Eye (tissue), 1 donor: Measurements from ENCODE around the gene SLC2A13.
"Not testable (repeated sequence)": the region's sequence is repeated elsewhere in the genome, so short reads cannot be mapped to it uniquely, and the experiment has no call there.

Experiments used
- DNase-seq: peaks from one replicate; pipeline ENCODE4 v3.0.0-alpha.2; 2015

SLC2A13 gene

DNA sequence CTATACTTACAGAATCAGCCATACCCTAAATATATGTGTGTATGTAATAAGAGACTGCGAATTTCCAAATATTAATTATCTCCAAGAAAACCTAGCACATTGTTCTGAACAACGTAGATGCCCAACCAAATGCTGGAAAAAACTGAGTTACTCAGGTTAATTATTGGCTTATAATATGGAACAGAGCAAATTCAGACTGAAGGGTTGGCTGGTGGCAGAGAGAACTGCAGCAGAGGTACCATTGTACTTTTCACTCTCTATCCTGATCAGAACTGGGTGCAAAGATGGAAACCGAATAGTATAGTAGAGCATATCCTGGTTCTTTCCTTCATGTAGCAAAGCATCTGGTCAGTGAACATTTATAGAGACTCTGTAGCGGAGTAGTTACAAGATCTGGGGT is 185.7 kb downstream of the SLC2A13 start:
- no peak for DNase-seq

DNA sequence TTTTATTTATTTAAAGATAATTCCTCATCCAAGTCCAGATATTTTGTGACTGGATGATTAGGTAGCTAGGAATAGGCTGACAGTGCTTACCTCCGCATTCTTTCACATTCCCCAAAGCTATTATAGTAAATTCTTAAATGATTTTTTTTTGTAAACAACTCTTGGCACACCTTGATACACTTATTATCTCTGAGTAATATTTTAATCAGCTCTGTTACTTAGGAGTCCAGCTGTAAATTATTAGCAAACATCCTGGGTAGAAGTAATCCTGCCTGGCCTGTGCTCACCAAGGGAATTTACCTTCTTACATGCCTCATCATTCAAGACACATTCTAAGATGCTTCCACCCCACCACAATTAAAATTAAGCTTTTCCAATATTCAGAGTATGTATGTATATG is 186.1 kb downstream of the SLC2A13 start:
- DNase-seq = no peak

DNA sequence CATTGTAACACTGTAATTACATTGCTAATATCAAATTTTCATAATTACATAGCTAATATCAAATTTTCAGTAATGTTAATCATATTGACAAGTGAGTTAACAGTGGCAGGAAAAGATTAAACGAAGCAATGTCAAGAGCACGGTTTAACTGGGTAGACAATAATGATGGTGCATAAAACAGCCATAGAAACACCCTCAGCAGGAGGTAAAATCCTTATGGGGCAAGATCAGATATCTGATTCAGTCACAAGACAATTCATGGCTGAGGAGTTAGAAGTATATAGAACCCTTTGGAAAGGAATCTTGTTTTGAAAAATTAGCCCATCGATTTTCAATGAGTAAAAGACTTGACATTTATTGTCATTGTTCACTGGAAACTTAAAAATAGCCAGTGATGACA is 190.6 kb downstream of the SLC2A13 start:
- DNase-seq = peak; percentile 13

DNA sequence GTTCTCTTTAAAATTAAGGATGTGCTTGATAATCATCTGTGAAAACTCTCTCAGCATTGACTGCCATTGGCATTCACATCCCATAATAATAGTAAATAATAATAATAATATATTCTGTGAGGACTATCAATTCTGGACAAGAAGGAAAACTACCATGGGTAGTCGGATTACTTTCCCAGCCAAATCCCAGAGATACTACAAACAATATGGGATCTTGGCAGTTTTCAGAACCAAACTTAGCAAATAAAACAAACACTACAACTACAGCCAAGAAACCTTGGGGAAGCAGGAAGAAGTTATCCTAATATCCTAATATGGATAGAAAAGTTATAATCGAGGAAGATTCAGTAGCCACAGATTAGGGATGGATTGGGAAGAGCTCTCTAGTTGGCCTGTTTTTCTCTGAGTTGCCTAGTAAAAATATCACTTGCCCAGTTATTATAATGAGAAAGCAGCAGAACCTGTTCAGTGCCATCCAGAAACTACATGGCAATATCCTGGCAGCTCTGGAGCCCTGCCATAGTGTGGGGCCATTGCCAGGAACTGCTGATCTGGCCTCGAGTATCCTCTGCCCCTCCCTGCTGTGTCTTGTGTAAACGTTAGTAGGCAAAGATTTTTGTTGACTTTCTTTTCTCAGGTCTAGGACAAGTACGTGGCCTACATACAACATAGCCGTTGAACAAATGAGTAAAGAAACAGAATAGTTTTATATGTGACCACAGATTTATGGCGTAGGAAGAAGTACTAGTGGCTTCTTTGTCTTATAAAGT is 193.5 kb downstream of the SLC2A13 start:
- DNase-seq = no peak

DNA sequence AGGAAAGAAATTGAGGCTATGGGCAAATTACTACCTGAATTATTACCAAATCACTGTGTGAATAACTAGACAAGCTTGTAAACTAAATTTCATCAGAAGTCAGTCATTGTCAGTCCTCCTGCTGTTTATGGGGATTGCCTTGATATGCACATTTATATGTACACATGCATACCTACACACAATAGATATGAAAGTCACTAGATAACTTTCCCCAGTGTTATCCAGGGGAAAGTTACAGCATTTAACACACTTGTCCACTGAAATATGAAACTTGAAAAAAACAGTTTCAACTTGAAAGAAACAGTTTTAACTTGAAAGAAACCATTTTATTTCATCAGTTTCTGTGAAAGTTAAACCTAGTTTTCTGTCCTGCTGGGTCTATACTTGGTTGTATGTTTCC is 199.6 kb downstream of the SLC2A13 start:
- DNase-seq = no peak

DNA sequence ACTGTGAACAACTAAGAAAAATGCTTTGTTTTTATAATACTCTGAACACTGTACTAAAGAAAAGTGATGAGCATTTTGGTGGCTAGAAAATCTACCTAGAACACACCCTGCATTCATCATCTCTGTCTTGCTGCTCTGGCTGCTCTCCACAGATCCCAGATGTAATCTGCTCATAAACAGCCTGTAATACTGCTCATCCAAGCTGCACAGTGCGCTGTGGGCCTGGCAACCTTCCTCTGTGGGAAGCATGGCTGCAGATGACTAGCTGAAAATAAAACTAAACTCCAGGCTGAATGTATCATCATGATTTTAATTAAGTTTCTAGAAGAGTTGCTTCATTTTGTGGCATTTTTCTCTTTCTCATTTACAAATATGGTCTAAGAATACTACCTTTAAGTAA is 200.7 kb downstream of the SLC2A13 start:
- DNase-seq = peak; percentile 21

DNA sequence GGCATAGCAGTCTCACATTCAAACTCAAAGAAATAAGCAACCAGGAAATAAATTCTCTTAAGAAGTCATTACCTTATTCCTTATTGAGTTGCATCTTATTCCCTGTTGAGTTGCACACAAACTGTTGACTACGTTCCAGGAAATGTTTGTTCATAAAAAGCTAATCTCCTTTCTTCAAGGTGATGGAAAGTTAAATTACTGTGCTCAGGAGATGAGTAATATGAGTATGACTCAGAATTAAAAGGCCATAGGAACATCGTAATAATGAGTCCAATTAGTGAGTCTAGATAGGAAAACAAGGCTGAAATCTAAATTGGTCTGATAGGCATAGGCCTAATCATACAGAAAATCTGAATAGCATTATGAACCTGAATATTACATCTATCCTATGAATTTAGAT is 203.1 kb downstream of the SLC2A13 start:
- no peak for DNase-seq

DNA sequence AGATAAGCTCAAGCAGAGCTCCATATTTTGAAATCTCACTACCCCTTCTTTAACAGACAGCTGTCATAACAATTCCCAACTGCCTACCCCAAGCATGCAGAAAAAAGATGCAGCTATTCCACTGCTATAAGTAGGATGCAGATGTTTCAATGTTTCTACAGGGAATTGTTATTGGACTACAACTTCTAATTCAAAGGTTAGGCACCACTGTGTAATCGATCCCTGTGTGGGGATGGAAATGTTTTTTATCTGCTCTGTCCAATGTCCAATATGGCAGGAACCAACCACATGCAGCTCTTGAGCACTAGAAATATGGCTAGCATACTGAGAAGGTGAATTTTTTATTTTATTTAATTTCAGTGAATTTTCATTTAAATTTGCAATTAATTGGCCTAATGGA is 208.6 kb downstream of the SLC2A13 start:
- no peak for DNase-seq

DNA sequence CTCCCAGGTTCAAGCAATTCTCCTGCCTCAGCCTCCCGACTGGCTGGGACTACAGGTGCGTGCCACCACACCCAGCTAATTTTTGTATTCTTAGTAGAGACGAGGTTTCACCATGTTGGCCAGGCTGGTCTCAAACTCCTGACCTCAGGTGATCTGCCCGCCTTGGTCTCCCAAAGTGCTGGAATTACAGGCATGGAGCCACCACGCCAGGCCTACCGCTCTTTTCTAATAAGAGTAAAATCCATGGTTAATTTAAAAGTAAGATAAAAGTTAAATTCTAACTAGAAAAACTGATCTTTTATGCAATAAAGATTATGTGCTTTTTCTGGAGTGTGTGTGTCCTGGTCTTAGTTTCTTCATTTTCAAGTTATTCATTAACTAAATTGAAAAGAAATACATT is 212.5 kb downstream of the SLC2A13 start:
- DNase-seq = not testable (repeated sequence)

DNA sequence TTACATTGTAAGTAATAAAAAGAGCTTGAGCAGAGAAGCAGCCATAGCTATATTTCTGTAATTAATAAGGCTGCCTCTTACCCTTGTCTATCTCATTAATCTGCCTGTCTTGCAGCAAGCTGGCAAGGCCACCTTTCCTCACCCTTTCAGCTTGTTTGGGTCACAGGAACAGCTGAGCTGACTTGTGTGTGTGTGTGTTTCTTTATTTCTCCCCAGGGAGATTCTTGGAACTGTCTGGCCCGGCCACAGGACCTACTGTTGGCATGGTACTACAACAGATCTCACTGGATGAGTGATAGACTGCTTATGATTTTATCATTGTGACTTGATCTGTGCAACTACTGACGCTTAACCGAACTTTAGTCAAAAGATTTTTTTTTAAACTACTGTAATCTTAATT is 213.7 kb downstream of the SLC2A13 start:
- DNase-seq = peak; percentile 50

DNA sequence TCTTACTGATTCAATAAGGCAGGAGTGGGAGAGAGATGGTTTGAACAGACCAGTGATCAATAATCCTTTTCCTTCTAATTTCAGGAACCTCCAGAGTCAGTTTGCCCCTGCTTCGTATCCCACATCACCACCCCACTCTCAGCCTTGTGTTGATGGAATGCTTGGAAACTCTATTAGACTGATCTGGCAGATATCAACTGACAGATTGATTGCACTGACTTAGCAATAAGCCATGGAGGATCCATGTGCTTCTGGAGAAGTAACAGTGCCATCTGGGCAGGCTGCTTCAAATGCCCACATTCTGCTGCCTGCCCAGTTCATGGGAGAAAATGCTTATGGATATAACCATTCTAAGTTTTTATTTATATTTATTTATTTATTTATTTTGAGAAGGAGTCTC is 218.0 kb downstream of the SLC2A13 start:
- DNase-seq = no peak

DNA sequence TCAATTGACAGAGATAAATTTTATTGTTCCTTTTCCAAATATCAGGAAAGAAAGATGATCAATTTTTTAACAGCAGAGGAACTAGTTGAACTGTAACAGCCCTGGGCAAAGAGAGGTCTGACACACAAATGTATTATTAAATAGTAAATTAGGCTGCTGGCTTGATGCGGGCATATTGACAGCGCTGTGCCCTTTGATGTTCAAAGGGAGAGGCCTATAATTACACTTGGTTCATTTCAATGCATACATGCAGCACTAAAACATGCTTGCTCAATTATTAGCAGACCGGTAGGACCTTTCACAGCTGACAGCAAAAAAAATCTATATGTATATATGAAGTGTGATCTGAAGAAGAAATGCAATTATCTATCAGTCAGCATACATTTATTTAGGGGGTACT is 219.8 kb downstream of the SLC2A13 start:
- DNase-seq = peak; percentile 26

DNA sequence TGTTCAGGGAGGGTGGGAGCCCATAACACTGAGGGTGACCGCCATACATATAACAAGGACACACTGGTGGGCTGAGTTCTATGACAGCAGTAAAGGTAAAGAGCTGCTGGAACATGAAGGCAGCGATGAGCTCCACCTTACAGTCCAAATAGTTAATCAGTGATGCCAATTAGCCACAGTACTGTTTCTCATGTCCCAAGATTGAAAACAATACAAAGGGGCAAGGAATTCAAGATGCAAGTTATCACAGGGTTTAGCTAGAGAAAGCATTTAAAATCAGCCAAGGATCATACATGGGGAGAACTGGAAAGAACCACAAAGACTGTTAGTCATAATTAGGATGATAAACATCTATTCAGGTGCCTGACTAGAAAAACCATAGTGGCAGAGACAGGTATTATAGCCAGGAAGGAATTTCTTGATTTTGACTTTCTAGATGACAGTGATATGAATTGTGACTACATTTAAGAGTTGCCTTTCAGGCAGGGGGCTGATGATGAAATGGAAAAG is 221.2 kb downstream of the SLC2A13 start:
- no peak for DNase-seq

DNA sequence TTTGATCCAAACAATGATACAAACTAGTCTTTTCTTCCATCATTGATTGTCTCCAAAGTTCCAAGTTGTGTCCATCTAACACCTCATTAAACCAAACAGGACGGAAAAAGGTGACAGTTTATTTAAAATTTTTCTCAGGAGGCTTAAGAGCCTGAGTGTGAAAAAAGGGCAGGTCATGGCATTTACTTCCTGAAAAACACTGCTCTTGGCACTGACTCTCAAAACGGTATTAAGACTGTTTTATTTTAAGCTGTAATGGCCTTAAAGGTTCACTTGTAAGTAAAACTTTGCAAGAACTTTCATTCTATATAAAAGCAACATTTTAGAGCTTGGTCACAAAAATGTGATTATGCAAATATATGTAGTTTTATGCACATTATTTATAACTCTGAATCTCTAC is 222.5 kb downstream of the SLC2A13 start:
- no peak for DNase-seq

DNA sequence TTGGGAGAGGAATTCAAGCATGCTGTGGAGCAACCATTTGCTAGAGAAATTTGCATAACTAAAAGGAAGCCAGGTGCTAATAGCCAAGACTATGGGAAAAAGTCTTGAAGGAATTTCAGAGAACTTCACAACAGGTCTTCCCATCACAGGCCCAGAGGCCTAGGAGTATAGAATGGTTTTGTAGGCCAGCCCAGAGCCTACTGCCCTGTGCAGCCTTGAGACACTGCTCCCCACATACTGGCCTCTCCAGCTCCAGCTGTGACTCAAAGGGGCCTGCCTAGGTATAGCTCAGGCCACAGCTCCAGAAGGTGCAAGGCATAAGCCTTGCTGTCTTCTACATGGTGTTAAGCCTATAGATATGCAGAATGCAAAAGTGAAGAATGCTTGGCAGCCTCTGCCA is 227.1 kb downstream of the SLC2A13 start:
- no peak for DNase-seq

DNA sequence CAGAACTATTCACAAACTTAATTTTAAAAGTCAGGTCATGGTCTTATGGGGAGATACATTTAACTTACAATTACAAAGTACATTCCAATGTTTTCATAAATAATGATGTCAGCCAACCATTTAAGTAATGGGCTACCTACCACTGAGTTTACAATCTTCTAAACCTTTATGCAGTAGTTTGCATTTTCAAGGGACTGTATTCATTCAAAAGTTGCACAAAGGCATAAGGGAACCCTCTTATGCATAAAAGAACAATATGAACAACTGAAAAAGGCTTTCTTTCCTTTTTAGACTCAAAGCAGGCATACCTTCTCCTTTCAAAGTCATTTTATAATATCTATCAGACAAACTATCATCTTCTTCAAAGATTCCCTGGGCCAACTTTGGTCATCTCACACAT is 230.2 kb downstream of the SLC2A13 start:
- no peak for DNase-seq

DNA sequence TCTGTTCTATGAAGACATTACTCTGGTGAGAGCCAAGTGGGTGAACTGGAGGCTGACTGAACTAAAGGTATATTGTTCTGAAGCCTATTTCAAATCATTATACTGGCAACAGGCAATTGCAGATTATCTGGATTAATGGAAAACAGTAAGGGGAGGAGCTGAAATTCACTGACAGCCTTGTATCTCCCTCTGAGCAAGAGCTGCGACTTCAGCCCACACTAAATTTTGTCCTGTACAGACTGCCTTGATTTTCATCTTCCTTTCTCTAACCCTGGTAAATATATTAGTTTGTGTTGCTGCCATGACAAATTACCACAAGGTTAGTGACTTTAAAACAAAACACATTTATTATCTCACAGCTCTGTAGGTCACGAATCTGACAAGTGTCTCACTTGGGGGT is 231.1 kb downstream of the SLC2A13 start:
- no peak for DNase-seq

DNA sequence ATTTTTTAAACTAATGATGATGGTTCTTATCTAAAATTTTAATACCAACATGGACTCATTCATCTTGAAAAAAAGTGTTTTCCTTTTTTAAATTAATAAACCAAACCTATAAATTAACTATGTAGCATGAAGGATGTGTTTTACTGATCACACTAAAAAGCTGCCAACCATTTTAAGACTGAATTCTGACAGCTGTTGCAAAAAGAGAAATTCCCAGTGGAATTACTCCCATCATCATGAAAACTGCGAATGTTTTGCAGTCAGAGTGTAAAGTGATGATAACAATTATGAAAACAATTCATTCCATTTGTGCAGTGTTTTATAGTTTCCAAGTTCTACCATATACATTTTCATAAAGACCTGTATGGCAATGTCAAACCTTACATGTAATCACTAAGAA is 232.8 kb downstream of the SLC2A13 start:
- peak; percentile 42 for DNase-seq

DNA sequence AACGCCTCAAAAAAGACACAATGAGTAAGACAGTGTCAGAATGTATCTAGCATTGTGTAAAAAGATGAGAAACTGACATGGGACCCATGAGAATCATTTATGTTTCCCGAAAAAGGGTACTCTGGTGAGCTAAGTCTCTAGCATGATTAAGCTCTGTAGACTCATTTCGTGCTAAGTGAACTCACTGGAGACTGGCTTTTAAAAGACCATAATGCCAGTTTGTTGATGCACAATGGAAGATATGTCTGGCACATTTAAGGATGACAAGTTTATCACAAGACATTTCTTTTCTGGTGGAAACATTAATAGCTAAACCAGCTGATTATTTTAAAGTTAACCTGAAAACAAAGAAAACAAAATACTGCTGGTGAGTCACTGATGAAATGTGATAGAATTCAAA is 233.5 kb downstream of the SLC2A13 start:
- peak; percentile 60 for DNase-seq

DNA sequence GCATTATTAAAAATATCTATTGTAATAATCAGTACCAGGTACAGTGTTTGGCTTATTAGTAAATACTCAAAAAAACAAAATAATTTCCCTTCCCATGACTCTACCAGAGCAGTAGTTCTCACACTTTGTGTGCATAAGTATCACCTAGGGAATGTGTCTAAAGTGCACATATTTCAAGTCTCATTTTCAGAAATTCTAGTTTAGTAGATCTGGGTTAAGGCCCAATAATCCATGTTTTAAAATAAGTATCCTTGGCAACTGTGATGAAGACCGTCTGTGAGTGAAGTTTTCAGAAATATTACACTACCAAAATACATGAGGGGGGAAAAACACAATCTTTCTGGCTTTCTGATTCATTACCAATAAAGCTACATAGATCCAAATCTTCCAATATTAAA is 237.6 kb downstream of the SLC2A13 start:
- no peak for DNase-seq

DNA sequence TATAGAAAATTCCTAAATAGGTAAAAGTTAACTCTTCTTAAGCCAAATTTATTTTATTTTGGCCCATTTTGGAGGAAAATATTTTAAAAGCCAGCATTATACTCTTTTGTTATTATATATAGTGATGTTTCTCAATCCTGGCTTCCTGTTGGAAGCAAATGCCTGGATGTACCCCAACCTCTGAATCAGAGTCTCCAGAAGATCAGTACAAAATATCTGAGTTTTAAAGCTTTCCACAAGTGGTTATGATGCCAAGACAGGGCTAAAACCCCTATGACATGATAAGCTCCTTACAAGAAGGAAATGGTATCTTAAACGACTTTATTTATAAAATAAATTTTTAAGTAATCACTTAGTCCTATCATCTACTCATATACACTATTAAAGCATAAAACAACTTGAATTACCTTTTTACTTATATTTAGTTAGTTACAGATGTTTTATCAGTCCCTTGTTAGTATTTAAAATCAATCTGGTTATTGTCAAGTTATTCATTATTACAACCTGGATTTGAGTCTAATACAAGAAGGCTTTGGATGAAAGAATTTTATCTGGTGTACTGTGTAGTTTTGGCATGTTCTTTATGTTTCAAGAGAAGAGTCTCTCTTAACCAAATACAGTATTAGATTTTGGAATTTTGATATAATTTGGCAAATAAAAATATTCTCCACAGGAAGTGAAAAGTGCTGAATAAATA is 238.1 kb downstream of the SLC2A13 start:
- no peak for DNase-seq

DNA sequence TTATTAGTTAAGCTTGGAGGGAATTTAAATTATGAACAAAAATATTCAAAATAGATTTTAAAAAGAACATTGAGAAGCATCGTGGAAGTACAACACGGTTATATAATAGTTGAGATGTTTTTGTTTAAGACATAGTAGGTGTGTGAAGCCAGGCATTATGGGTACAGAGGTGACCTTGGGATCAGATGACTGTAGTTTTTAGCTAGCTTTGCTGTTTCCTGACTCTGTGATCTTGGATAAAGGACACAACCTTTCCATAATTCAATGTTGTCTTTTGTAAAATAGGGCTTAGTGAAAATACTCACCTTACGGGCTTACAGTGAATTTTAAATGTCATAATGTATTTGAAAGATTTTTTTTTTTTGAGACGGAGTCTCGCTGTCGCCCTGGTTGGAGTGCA is 239.7 kb downstream of the SLC2A13 start:
- DNase-seq = no peak

DNA sequence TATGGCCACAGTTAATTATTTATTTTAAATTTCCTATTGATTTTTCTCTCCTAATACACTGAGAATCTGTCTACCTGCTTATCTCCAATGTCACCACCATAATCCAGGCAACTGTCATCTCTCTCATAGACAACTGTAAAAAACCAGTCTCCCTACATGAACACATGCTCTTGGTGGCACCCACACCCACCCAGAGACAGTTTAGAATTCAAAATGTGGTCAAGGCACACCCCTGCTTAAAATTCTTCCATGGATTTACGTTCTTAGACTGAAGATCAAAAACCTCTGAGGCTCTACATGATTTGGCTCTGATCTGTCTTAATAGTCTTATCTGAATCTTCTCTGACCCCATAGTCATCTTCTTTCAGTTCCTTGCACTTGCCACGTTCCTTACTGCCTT is 245.2 kb downstream of the SLC2A13 start:
- DNase-seq = no peak

DNA sequence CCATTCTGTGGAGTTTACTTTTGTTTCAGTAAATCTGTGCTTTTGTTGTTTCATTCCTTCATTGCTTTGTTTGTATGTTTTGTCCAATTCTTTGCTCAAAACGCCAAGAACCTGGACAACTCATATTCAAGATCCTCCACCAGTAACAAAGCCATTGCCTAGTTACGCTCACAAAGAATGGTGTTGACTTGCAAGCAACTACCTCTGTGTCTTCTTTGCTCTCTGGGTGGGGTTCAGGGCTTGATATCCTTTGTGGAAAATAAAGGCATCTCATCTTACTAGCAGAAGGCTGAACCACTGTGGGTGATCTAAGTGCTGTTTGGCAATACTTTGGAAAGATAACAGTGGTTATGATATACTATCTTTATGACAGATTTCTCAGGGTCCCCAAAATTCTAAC is 252.9 kb downstream of the SLC2A13 start:
- no peak for DNase-seq

DNA sequence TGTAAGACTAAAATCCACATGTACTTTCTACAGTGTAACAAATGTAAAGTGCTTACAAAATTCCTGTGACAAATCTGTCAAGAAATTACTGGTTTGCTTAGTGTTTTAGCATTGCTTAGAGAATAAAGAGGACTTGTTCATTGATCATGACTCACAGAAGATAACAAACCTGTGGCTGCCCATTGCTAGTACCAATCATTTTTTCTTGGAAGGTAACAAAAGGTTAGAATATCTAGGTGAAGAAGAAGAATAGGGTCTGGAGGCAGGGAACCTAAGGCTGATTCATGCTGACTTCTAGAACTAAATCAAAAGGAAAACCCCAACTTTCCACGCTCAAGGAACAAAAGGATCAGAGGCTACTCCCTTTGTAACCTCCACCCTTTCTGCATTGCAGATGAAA is 253.5 kb downstream of the SLC2A13 start:
- no peak for DNase-seq
